HG02642 (cell line): ENCODE measurements around the gene SULT4A1.

Source experiments
- ATAC-seq: cut with Tn5 transposase; IDR thresholded peaks from one replicate; pipeline ENCODE4 v1.9.1; 2021; ENCODE audit warnings: mild to moderate bottlenecking; ENCODE audit not compliant: unreplicated experiment, poor library complexity

Gene SULT4A1

DNA sequence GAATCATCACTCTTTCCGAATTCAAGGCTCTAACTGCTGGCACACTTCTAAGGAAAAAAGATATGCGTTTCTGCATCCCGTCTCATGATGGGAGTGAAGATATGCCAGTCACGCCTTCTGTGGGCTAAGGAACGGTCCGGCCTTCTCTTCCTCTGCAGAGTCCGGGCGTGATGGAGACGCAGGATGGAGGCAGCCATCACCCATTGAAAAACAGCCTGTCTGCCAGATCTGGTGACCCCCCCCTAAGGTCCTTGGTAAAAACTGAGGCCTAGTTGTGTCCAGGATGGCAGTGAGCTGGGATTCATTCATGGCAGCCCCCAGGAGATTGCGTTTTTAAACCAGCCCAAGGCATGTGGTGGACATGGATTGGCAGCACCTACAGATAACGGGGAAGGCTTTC is 43.3 kb downstream of the SULT4A1 start:
- no peak for ATAC-seq

DNA sequence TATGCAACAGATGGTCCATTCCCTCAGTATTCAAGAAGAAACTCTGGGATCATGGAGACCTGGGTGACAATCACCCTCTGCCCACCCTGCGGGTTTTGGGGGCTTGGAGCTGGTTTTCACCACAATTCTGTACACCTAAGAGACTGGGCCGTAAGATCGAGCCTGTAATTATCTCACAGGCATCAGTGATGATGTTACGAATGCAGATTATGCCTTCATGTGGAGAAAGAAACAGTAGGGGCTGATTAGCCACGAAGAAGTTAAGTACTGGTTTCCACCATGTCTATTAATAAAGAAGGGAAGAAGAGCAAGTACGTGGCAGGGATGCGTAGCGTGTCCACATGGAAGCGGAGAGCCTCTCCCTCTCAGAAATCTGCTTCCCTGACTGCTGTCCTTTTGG is 44.9 kb downstream of the SULT4A1 start:
- ATAC-seq, result no peak

DNA sequence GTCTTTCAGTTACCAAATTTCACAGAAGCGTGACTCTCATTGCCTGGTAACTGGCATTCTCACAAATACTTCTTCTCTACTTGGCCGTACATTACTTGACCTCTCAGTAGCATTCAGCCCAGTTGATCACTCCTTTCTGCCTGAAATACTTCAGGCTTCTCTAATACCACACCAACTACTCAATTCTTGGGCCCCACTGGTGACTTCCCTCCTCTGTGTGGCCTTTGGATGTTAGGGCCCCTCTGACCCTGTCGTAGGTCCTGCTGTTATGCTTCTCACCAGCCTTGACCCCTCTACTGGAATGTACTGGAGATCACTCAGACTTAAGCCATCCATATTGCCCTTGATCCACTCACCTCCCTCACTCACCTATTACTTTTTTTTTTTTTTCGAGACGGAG is 48.0 kb downstream of the SULT4A1 start:
- no peak for ATAC-seq

DNA sequence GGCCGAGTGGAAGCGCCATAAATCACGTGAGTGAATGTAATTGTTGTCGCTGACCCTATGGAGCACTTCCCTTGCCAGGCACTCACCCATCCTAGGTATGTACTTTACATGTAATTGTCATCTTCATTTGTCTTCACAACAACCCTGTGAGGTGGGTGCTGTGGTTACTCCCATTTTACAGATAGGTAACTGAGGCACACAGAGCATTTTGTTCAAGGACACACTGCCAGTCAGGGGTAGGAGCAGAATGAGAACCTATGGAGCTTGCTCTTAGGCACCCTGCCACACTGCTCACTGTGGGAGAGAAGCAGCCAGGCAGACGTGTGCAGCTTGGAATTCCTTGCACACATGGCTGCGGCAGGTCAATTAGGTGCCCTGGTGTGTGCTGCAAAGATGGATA is 49.4 kb downstream of the SULT4A1 start:
- no peak for ATAC-seq

DNA sequence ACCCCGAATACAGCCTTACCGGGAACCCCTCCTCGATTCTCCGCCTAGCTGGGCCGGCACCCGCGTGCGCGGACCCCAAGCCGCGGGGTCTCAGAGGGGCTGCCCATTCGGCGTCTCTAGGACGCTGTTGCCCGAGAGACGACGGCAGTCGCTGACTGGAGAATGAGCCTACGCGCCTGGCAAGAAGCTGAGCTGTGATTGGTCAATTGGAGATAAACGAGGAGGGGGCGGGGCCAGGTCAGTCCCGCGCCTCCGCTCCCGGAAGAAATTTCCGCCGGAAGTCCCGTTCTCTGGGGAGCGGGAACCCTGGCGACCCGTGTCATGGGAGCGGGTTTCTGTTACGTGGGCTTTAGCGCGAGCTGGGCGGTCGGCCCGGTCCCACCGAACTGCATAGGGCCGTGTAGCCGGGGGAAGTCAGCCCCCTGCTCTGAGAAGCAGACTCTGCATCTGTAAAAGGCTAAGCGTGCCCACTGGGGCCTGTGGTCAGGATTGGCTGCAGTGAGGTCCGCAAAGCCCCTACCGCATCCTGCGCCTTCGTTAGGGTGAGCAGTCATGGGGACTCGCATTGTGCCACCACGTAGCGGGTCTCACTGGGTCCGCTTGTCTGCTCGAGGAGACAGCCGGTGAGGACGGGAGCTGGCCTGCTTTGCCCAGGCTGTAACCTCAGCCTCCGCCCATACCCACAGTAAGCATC is 50.0 kb downstream of the SULT4A1 start, which contains the start of gene EFCAB6:
Gene EFCAB6 (minus strand): TSS at position 157 of the 694 bp plus-strand sequence. CDS start 29,987 bp downstream, outside the sequence.
- peak; percentile 91 for ATAC-seq

DNA sequence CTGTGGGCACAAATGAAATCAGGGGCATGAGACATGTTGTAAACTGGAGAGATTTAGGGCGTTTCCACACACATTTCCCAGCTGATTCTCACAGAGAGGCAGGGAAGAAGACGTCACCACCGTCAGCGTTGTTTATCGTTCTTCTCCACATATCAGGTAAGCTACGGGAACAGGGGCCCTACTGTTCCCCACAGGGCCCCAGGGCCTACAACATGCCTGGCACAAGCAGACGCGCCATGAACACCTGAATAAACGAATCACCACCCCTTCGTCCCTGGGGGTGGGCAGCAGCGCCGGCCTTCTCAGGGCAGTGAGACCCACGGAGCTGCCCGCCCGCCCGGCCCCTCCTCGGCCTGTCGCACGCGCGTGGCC is 50.5 kb downstream of the SULT4A1 start:
- peak; percentile 22 for ATAC-seq

DNA sequence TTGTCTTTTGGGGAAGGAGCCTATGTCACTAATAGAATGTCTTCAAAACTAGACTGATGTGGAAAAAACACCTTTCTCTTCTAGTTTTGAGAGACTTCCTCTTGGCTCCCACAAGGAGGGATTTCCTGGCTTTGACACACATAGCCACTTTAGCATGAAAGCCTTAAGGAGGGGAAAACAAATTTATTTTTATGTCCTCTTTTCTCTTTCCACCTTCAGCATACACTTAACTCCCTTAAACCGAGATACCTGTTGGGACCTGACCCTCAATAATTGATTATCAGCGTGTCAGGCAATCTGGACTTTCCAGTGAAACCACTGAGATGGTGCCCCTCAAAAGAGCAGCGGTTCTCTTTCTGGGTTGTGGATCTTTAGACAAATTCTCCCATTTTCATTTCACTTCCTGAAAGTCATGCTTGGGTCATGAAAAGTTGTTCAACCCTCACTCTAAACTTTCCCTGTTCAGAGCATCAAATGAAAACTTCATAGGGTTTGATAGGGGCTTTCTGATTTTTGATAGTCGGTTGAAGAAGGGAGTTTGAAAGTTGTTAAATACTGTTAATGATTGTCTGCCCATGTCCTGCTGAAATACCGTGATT is 59.3 kb downstream of the SULT4A1 start:
- no peak for ATAC-seq

DNA sequence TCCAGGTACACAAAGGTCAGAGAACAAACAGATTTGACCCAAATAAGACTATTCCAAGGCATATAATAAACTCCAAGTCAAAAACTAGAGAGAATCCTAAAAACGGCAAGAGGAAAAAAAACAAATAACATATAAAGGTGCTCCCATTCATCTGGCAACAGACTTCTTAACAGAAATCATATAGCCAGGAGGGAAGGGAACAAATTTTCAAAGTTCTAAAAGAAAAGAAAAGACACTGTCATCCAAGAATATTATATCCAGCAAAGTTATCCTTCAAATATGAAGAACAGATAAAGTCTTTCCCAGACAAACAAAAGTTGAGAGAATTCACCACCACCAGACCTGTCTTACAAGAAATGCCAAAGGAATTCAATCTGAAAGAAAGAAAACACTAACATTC is 61.3 kb downstream of the SULT4A1 start:
- no peak for ATAC-seq

DNA sequence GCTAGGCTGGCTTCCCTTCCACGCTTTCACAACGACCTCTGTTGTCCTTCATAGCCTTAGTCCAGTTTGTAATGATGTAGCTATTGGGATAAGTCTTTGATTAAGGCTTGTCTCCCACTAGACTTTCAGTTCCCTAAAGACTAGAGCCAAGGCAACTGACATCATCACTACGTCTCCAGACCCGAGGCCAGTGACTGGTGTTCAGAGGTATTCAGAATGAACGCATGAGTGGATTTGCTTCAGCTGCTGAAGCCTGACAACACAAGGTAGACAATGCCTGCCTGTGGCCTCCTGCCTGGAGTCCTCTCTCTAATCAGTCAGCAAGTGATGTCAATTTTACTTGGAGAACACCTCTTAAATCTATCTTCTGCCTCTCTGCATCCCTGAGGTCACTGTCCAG is 63.8 kb downstream of the SULT4A1 start:
- ATAC-seq, result peak; percentile 45

DNA sequence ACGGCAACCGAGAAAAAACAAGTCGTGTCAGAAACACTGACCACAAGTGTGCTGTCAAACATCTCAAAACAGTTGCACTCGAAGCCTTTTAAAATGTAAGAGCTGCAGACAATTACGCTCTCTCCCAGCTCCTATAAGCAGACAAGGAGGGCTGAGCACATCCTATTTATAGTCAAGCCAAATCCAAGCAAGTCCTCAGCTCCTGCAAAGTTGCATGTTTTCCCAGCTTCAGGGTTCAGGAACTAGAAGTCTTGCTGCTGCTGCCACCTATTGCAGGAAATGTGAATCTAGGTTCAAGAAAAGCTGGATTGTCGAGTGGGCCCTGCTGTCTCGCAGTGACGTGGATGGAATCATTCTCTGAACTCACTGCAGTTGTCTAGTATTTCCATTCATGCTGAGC is 65.7 kb downstream of the SULT4A1 start:
- ATAC-seq, result no peak

DNA sequence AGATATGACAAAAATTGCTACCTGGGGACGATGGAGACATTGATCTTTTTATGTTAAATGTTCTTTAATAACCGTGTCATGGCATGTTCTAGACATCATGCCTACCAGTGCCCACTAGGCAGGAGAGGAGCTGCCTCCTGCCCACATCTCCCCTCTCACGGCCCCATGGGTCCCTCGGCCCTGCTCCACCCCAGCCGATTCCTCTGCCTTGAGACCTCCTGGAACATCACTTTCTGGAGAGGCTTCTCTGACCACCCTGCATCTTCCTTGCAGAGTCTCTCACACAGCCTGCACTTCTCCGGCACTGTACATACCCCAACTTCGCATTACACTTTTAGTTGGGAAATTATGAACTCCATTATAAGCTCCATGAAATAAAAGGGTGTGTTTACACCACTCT is 67.0 kb downstream of the SULT4A1 start:
- ATAC-seq, result no peak

DNA sequence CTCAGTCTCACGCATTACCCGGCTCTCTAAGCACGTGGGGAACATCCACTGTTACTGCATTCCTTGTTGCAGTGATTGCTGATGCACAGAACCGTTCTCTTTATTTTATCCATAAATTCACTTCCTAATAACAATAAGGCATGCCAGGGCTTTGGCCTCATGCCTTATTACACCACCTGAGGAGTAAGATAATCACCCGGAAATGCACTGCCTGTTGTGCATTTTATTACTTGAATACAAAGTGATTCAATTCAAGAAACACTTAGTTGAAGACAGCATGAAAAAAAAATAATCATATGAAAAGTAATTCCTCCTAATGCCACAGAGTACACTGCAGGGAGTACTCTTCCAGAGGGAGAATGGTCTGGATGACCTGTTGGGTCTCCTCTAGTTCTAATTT is 69.4 kb downstream of the SULT4A1 start:
- ATAC-seq, result no peak

DNA sequence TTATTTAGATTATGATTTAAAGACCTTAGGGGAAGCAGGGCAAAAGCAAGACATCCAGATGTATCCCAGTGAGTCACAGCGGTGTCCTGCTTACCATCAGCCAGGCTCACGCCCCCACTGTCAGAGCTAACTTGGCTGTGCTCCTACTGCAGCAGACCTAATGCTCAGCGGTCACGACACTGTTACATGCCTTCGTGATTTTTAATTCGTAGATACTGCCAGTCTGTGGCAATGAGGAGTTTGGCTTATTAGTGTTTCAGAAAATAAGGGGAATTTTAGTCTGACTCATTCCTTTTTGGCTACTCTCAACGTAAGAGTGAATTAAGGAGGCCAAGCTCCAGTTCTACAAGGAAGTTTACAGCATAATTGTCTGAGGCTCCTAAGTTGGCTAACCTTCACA is 72.9 kb downstream of the SULT4A1 start:
- no peak for ATAC-seq

DNA sequence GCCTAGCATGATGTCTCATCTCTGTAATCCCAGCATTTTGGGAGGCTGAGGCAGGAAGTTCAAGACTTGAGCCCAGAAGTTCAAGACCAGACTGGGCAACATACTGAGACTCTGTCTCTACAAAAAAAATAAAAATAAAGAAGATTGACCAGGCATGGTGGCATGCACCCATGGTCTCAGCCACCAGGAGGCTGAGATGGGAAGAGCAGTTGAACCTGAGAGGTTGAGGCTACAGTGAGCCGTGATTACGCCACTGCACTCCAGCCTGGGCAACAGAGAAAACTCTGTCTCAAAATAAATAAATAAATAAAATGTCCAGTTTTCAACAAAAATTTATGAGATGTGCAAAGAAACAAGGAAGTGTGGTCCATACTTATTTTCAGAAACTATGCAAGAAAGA is 78.5 kb downstream of the SULT4A1 start:
- no peak for ATAC-seq

DNA sequence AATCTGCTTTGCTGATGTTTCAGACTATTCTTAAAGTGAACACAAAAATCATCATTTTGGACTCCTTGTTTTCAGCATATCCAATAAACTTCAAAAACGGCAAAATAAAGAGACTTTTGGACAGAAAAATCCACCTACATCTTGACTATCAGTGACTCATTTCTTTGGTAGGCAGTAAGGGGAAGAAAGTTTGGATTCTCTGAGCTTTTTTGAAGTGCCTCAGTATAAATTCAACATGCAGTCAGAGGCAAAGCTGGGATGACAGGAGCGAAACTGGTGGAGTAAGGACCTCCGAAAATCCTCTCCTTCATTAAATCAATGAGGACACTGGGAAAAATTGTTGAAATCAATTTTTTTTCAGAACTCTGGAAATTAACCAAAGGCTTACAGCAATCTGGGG is 79.9 kb downstream of the SULT4A1 start:
- no peak for ATAC-seq

DNA sequence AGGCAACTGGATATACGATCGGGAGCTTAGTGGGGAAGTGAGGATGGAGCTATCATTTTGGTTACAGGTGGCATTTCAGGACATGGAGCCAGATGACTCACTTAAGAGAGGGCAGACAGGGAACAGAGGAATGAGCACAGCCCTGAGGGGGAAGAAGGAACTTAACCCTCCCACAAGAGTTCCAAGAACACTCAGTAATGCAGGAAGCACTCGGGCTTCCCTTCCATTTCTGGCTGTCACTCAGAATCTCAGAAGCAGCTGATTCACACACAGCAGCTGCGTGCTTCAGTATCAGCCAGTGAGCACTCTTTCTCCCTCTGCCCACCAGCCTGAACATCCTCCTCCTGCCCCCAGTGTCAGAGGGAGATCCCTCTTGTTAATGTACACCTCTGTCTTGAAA is 85.0 kb downstream of the SULT4A1 start:
- ATAC-seq, result no peak

DNA sequence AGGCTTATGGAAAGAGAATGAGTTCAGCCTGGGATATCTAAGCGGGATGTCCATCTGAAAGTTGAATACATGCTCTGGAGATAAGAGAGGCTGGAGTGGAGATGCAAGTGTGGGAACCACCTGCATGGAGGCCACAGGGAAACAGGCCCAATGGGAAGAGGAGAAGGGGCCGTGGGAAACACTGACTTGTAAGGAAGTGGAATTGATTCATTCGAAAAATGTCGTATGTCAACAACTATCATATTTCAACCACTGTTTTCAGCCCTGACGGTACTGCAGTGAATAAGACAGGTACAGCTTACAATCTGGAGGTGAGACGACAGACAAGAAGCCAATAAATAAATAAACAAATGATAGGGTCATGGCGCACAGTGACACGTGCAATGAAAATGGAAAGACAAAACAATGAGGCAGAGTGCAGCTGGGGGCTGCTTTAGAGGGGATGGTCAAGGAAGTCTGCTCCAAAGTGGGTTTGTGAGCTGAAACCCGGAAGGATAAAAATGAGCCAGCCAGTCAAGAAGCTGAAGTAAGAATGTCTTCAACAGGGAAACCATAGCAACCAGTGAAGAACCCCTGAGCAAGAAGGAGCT is 86.1 kb downstream of the SULT4A1 start:
- ATAC-seq, result no peak
